Measurements from ENCODE around the gene ASAP3. TPM values are rescaled to one million over a fixed set of nuclear protein-coding genes. Genes with fewer than 3 reads are reported as not detected.

ASAP3 gene
- total and polyA plus RNA-seq, 2 of the 13 experiments (the other 11 are each of a cell fraction or from before 2014, with no cell fraction given) = 32.6 to 37.0 TPM

- H3K27me3 ChIP-seq (ENCODE audit: control insufficient read depth in 1 of 2, insufficient read depth in 2 of 2, low read length in 2 of 2) = no peaks in the 10 kb centered on the region
- in situ Hi-C loops (cut with HindIII; ENCODE audit: extremely low pct_ligation_motif_present, low pct_unique_long_range_greater_than_20kb) (no loop called here), intact Hi-C loops (cut with micrococcal nuclease; ENCODE audit: unreplicated experiment) (no loop called here)
- BruUV-seq (replicated peaks) = no TSS peak
- CTCF ChIA-PET (ENCODE audit: low intra/inter-chr PET ratio, low total read pairs) = no interaction called here
- H3K9me3 ChIP-seq (ENCODE audit: low read length) = no peaks in the 10 kb centered on the region
- TF ChIP-seq ZNF703 (CRISPR knock-in tag; IDR thresholded peaks at IDR 0.05; ENCODE audit: borderline replicate concordance) (no peak), NBN (conservative IDR thresholded peaks at IDR 0.05) (no peak), ARID3A (IDR thresholded peaks at IDR 0.05; ENCODE audit: low read depth, low read length) (no peak), MTF1 (CRISPR knock-in tag; IDR thresholded peaks at IDR 0.05) (no peak), GATAD1 (CRISPR knock-in tag; IDR thresholded peaks at IDR 0.05) (no peak), ZNF12 (CRISPR knock-in tag; IDR thresholded peaks at IDR 0.05) (no peak), FOSL2 (CRISPR knock-in tag; IDR thresholded peaks at IDR 0.05) (no peak), RELA (CRISPR knock-in tag; IDR thresholded peaks at IDR 0.05) (no peak), ZNF292 (CRISPR knock-in tag; IDR thresholded peaks at IDR 0.05; ENCODE audit: borderline replicate concordance, low read depth) (no peak)
- peaks cover 32% of the 10 kb centered on the region for H3K4me1 ChIP-seq (ENCODE audit: insufficient read depth, low read length)
- ATAC-seq (no peak), DNase-seq (ENCODE audit: low spot score) (no peak), FAIRE-seq (no peak)
- no peaks in the 10 kb centered on the region for H3K79me2 ChIP-seq (ENCODE audit: insufficient read depth, low read length)
- no peak overlapping the region for H3K27ac ChIP-seq (ENCODE audit: extremely low read length, insufficient read depth, low read length)
- no peak overlapping the region for H3K4me2 ChIP-seq (ENCODE audit: low read depth, low read length)
- H2AFZ ChIP-seq (ENCODE audit: low read length) = no peak overlapping the region
- no peaks in the 10 kb centered on the region for H4K20me1 ChIP-seq (ENCODE audit: insufficient read depth, low read length)
- H3K4me3 ChIP-seq (replicated peaks in 1 of 3; ENCODE audit: insufficient read depth in 1 of 3, low read depth in 2 of 3, low read length in 3 of 3) = no peak overlapping the region
- 93% methylated on average over 5 of the region's 5 CpGs for WGBS (ENCODE audit: low lambda C conversion rate)
- H3K9ac ChIP-seq (ENCODE audit: insufficient read depth, low read depth, low read length) = no peak overlapping the region
- peaks cover 7 to 23% of the 10 kb centered on the region in 2 experiments; a peak in 4 of 5 replicates for H3K36me3 ChIP-seq (replicated peaks in 1 of 2; ENCODE audit: control insufficient read depth in 1 of 2, insufficient read depth in 2 of 2, low read length in 2 of 2)
- POLR2A ChIA-PET = interaction anchor here (0.9 kb wide), 1 partner anchor 37 kb away, joined by 3 read pairs; the partner anchor contains the start of gene HNRNPR
These were observed 102.6 kb downstream of the ASAP3 start for GRCh38 chr1:23381233-23381885.

Measured in HepG2 (cell line).